ENCODE data around the gene CYP2F1. TPM values are rescaled to one million over a fixed set of nuclear protein-coding genes. Genes with fewer than 3 reads are reported as not detected.

CYP2F1 gene
- total and polyA plus RNA-seq, 2 of the 13 experiments (the other 11 are each of a cell fraction or from before 2014, with no cell fraction given), result not detected

DNA sequence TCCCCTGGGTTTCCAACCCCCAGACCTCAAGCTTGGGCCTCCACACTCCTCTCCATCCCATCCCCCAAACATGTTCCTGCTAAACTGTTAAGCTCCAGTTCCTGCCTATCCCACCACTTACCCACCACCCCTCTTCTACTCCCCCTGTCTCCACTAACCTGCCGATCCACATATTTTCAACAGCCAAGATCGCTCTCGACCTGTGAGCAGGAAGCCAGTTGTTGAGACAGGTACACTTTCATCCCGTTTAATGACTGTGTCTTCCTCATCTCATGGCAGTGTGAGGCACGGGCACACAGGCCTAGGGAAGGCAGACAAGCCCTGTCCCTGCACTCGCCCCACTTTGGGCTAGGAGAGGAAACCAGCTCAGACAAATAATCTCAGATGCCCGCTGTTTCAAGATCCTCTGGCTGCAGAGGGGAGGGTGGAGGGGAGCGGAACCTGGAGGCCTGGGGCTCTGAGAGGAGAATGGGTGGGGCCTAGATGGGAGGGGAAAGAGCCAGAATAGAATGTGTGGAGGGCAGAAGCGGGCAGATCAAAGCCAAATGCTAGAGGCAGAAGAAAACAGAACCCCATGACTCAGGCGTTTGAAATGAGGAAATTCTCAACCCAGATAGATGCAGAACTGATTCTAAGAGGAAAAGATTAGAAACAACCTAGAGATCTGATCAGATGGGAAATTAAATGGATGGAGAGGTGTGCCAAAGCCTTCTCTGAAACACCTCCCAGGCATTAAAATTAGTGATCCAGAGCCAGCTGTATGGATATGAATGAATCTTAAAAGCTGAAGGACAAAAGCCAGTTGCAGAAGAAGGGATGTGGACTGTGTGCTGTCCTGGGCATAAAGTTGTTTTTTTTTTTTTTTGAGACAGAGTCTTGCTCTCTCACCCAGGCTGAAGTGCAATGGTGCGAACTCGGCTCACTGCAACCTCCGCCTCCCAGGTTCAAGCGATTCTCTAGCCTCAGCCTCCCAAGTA is 61.9 kb downstream of the CYP2F1 start (continued):
- TF ChIP-seq POLR2G (IDR thresholded peaks at IDR 0.05; ENCODE audit: low read depth, low read length) (peak; percentile 66), ZNF678 (CRISPR knock-in tag; IDR thresholded peaks at IDR 0.05) (no peak), LCORL (IDR thresholded peaks at IDR 0.05) (no peak), LCORL (CRISPR knock-in tag; IDR thresholded peaks at IDR 0.05) (peak; percentile 75; the same call in 1 of the 2 replicates), AFF4 (CRISPR knock-in tag; IDR thresholded peaks at IDR 0.05) (0 out of 2 replicates have a peak, but pooled peaks have one; percentile 63), UBTF (CRISPR knock-in tag; IDR thresholded peaks at IDR 0.05) (peak; percentile 34; the same call in 1 of the 2 replicates)
- TF ChIP-seq, protein P1, sequence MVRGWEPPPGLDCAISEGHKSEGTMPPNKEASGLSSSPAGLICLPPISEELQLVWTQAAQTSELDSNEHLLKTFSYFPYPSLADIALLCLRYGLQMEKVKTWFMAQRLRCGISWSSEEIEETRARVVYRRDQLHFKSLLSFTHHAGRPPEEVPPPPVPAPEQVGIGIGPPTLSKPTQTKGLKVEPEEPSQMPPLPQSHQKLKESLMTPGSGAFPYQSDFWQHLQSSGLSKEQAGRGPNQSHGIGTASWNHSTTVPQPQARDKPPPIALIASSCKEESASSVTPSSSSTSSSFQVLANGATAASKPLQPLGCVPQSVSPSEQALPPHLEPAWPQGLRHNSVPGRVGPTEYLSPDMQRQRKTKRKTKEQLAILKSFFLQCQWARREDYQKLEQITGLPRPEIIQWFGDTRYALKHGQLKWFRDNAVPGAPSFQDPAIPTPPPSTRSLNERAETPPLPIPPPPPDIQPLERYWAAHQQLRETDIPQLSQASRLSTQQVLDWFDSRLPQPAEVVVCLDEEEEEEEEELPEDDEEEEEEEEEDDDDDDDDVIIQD (CRISPR knock-in tag; IDR thresholded peaks at IDR 0.05; ENCODE audit: low read depth), result peak; percentile 24; the same call in 1 of the 2 replicates
- TF ChIP-seq, protein P2, sequence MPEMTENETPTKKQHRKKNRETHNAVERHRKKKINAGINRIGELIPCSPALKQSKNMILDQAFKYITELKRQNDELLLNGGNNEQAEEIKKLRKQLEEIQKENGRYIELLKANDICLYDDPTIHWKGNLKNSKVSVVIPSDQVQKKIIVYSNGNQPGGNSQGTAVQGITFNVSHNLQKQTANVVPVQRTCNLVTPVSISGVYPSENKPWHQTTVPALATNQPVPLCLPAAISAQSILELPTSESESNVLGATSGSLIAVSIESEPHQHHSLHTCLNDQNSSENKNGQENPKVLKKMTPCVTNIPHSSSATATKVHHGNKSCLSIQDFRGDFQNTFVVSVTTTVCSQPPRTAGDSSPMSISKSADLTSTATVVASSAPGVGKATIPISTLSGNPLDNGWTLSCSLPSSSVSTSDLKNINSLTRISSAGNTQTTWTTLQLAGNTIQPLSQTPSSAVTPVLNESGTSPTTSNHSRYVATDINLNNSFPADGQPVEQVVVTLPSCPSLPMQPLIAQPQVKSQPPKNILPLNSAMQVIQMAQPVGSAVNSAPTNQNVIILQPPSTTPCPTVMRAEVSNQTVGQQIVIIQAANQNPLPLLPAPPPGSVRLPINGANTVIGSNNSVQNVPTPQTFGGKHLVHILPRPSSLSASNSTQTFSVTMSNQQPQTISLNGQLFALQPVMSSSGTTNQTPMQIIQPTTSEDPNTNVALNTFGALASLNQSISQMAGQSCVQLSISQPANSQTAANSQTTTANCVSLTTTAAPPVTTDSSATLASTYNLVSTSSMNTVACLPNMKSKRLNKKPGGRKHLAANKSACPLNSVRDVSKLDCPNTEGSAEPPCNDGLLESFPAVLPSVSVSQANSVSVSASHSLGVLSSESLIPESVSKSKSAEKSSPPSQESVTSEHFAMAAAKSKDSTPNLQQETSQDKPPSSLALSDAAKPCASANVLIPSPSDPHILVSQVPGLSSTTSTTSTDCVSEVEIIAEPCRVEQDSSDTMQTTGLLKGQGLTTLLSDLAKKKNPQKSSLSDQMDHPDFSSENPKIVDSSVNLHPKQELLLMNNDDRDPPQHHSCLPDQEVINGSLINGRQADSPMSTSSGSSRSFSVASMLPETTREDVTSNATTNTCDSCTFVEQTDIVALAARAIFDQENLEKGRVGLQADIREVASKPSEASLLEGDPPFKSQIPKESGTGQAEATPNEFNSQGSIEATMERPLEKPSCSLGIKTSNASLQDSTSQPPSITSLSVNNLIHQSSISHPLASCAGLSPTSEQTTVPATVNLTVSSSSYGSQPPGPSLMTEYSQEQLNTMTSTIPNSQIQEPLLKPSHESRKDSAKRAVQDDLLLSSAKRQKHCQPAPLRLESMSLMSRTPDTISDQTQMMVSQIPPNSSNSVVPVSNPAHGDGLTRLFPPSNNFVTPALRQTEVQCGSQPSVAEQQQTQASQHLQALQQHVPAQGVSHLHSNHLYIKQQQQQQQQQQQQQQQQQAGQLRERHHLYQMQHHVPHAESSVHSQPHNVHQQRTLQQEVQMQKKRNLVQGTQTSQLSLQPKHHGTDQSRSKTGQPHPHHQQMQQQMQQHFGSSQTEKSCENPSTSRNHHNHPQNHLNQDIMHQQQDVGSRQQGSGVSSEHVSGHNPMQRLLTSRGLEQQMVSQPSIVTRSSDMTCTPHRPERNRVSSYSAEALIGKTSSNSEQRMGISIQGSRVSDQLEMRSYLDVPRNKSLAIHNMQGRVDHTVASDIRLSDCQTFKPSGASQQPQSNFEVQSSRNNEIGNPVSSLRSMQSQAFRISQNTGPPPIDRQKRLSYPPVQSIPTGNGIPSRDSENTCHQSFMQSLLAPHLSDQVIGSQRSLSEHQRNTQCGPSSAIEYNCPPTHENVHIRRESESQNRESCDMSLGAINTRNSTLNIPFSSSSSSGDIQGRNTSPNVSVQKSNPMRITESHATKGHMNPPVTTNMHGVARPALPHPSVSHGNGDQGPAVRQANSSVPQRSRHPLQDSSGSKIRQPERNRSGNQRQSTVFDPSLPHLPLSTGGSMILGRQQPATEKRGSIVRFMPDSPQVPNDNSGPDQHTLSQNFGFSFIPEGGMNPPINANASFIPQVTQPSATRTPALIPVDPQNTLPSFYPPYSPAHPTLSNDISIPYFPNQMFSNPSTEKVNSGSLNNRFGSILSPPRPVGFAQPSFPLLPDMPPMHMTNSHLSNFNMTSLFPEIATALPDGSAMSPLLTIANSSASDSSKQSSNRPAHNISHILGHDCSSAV (CRISPR knock-in tag; IDR thresholded peaks at IDR 0.05; ENCODE audit: borderline replicate concordance), result no peak

All from HepG2 (cell line).